HEK293 (cell line): Measurements from ENCODE around the gene KLK5.
"Not testable (repeated sequence)": the region's sequence is repeated elsewhere in the genome, so short reads cannot be mapped to it uniquely, and the experiment has no call there.

Source experiments
- SP2 ChIP-seq: fragments of 450-650 bp; formaldehyde crosslinking; IDR thresholded peaks from 2 replicates; pipeline ENCODE4 v1.5.1; 2016; ENCODE audit warnings: missing biosample characterization, missing genetic modification characterization
- ZBTB7A ChIP-seq: fragments of 450-650 bp; formaldehyde crosslinking; IDR thresholded peaks from 2 replicates; pipeline ENCODE4 v1.5.1; 2016; ENCODE audit warnings: low read depth, missing biosample characterization, missing genetic modification characterization
- TF ChIP-seq, protein P1 (sequence below): fragments of 450-650 bp; formaldehyde crosslinking; IDR thresholded peaks from 2 replicates; pipeline ENCODE4 v1.5.1; 2016; ENCODE audit warnings: missing biosample characterization, missing genetic modification characterization
- TF ChIP-seq, protein P2 (sequence below): fragments of 450-650 bp; formaldehyde crosslinking; conservative IDR thresholded peaks from 2 replicates; pipeline ENCODE4 v1.5.1; 2016; ENCODE audit warnings: low read depth, missing biosample characterization, missing genetic modification characterization

GRCh38 chr19:50896089-50896590 is 56.7 kb downstream of the KLK5 start:
- not testable (repeated sequence) for TF ChIP-seq ZBTB7A (tag by site-specific recombination); SP2
- TF ChIP-seq, protein P1, sequence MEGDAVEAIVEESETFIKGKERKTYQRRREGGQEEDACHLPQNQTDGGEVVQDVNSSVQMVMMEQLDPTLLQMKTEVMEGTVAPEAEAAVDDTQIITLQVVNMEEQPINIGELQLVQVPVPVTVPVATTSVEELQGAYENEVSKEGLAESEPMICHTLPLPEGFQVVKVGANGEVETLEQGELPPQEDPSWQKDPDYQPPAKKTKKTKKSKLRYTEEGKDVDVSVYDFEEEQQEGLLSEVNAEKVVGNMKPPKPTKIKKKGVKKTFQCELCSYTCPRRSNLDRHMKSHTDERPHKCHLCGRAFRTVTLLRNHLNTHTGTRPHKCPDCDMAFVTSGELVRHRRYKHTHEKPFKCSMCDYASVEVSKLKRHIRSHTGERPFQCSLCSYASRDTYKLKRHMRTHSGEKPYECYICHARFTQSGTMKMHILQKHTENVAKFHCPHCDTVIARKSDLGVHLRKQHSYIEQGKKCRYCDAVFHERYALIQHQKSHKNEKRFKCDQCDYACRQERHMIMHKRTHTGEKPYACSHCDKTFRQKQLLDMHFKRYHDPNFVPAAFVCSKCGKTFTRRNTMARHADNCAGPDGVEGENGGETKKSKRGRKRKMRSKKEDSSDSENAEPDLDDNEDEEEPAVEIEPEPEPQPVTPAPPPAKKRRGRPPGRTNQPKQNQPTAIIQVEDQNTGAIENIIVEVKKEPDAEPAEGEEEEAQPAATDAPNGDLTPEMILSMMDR (tag by site-specific recombination), result not testable (repeated sequence)
- TF ChIP-seq, protein P2, sequence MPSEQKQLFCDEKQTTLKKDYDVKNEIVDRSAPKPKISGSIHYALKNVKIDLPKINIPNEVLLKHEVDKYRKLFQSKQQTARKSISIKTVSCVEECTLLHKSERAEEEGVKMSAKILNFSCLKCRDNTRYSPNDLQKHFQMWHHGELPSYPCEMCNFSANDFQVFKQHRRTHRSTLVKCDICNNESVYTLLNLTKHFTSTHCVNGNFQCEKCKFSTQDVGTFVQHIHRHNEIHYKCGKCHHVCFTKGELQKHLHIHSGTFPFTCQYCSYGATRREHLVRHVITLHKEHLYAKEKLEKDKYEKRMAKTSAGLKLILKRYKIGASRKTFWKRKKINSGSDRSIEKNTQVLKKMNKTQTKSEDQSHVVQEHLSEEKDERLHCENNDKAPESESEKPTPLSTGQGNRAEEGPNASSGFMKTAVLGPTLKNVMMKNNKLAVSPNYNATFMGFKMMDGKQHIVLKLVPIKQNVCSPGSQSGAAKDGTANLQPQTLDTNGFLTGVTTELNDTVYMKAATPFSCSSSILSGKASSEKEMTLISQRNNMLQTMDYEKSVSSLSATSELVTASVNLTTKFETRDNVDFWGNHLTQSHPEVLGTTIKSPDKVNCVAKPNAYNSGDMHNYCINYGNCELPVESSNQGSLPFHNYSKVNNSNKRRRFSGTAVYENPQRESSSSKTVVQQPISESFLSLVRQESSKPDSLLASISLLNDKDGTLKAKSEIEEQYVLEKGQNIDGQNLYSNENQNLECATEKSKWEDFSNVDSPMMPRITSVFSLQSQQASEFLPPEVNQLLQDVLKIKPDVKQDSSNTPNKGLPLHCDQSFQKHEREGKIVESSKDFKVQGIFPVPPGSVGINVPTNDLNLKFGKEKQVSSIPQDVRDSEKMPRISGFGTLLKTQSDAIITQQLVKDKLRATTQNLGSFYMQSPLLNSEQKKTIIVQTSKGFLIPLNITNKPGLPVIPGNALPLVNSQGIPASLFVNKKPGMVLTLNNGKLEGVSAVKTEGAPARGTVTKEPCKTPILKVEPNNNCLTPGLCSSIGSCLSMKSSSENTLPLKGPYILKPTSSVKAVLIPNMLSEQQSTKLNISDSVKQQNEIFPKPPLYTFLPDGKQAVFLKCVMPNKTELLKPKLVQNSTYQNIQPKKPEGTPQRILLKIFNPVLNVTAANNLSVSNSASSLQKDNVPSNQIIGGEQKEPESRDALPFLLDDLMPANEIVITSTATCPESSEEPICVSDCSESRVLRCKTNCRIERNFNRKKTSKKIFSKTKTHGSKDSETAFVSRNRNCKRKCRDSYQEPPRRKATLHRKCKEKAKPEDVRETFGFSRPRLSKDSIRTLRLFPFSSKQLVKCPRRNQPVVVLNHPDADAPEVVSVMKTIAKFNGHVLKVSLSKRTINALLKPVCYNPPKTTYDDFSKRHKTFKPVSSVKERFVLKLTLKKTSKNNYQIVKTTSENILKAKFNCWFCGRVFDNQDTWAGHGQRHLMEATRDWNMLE (tag by site-specific recombination), result not testable (repeated sequence)
